ENCODE results near the gene RPGRIP1.
"Not testable (repeated sequence)": the region's sequence is repeated elsewhere in the genome, so short reads cannot be mapped to it uniquely, and the experiment has no call there.

Gene RPGRIP1

GRCh38 chr14:21279783-21280182, at the start of gene RPGRIP1:
RPGRIP1 (plus strand) TSS chr14:21280083; CDS start chr14:21287977, 7,894 bp downstream.
- no peak for DNase-seq (ENCODE audit: low spot score)

- DNase-seq (ENCODE audit: low spot score), result peak; percentile 43
Measured at GRCh38 chr14:21231020-21231652, 48.7 kb upstream of the RPGRIP1 start.

- peak; percentile 38 for DNase-seq (ENCODE audit: low spot score)
Measured at GRCh38 chr14:21233457-21234076, 46.3 kb upstream of the RPGRIP1 start.

- DNase-seq (ENCODE audit: low spot score), result no peak
Measured at GRCh38 chr14:21234112-21234511, 45.8 kb upstream of the RPGRIP1 start.

- DNase-seq (ENCODE audit: low spot score), result no peak
Measured at GRCh38 chr14:21236948-21237797, 42.7 kb upstream of the RPGRIP1 start.

GRCh38 chr14:21238823-21239518, 40.9 kb upstream of the RPGRIP1 start:
- no peak for DNase-seq (ENCODE audit: low spot score)

GRCh38 chr14:21240417-21240816, 39.5 kb upstream of the RPGRIP1 start:
- no peak for DNase-seq (ENCODE audit: low spot score)

GRCh38 chr14:21241218-21241819, 38.6 kb upstream of the RPGRIP1 start:
- peak; percentile 54 for DNase-seq (ENCODE audit: low spot score)

GRCh38 chr14:21244544-21244943, 35.3 kb upstream of the RPGRIP1 start:
- no peak for DNase-seq (ENCODE audit: low spot score)

- DNase-seq (ENCODE audit: low spot score), result no peak
Measured at GRCh38 chr14:21245813-21246212, 34.1 kb upstream of the RPGRIP1 start.

- no peak for DNase-seq (ENCODE audit: low spot score)
Measured at GRCh38 chr14:21248338-21248737, 31.5 kb upstream of the RPGRIP1 start.

- DNase-seq (ENCODE audit: low spot score), result no peak
Measured at GRCh38 chr14:21248739-21249411, 31.0 kb upstream of the RPGRIP1 start.

- DNase-seq (ENCODE audit: low spot score), result no peak
Measured at GRCh38 chr14:21251215-21251614, 28.7 kb upstream of the RPGRIP1 start.

GRCh38 chr14:21252149-21252548, 27.7 kb upstream of the RPGRIP1 start:
- DNase-seq (ENCODE audit: low spot score), result no peak

GRCh38 chr14:21255385-21256101, 24.3 kb upstream of the RPGRIP1 start:
- DNase-seq (ENCODE audit: low spot score), result no peak

- not testable (repeated sequence) for DNase-seq (ENCODE audit: low spot score)
Measured at GRCh38 chr14:21256102-21256447, 23.8 kb upstream of the RPGRIP1 start.

- DNase-seq (ENCODE audit: low spot score), result no peak
Measured at GRCh38 chr14:21256539-21257393, 23.1 kb upstream of the RPGRIP1 start.

- DNase-seq (ENCODE audit: low spot score), result no peak
Measured at GRCh38 chr14:21257394-21257909, 22.4 kb upstream of the RPGRIP1 start.
